Fibroblast of mammary gland (primary cell): ENCODE measurements around the gene MARCHF7.

ENCODE experiments used
- DNase-seq: peaks from one replicate; pipeline ENCODE4 v3.0.0-alpha.2; 2010; ENCODE audit warnings: low read depth
- H3K4me3 ChIP-seq: 2 replicates; pipeline ENCODE4 v1.5.1; 2011; ENCODE audit warnings: low read depth, mild to moderate bottlenecking, low read length, moderate library complexity; ENCODE audit not compliant: control insufficient read depth
- TF ChIP-seq, protein P1 (sequence below): conservative IDR thresholded peaks from 2 replicates; pipeline ENCODE4 v1.5.1; 2011; ENCODE audit warnings: low read depth, low read length, inconsistent platforms; ENCODE audit not compliant: control insufficient read depth, insufficient read depth

The MARCHF7 gene

GRCh38 chr2:159759577-159759976 is 47.3 kb downstream of the MARCHF7 start:
- no peak for DNase-seq
- H3K4me3 ChIP-seq: no peak overlapping the region
- TF ChIP-seq, protein P1, sequence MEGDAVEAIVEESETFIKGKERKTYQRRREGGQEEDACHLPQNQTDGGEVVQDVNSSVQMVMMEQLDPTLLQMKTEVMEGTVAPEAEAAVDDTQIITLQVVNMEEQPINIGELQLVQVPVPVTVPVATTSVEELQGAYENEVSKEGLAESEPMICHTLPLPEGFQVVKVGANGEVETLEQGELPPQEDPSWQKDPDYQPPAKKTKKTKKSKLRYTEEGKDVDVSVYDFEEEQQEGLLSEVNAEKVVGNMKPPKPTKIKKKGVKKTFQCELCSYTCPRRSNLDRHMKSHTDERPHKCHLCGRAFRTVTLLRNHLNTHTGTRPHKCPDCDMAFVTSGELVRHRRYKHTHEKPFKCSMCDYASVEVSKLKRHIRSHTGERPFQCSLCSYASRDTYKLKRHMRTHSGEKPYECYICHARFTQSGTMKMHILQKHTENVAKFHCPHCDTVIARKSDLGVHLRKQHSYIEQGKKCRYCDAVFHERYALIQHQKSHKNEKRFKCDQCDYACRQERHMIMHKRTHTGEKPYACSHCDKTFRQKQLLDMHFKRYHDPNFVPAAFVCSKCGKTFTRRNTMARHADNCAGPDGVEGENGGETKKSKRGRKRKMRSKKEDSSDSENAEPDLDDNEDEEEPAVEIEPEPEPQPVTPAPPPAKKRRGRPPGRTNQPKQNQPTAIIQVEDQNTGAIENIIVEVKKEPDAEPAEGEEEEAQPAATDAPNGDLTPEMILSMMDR: no peak

GRCh38 chr2:159760326-159760725 is 48.0 kb downstream of the MARCHF7 start:
- H3K4me3 ChIP-seq: no peak overlapping the region
- no peak for DNase-seq
- TF ChIP-seq, protein P1: no peak

GRCh38 chr2:159762075-159762474 is 49.8 kb downstream of the MARCHF7 start:
- DNase-seq: no peak
- TF ChIP-seq, protein P1: no peak
- H3K4me3 ChIP-seq: no peak overlapping the region
